VCaP (cell line): ENCODE measurements around the gene TLL1.

Experiments
- H3K27ac ChIP-seq: fragments of 450-650 bp; 2 replicates; pipeline ENCODE4 v1.5.1; 2017
- CTCF ChIP-seq: fragments of 450-650 bp; conservative IDR thresholded peaks from 2 replicates; pipeline ENCODE4 v1.5.1; 2017; ENCODE audit warnings: mild to moderate bottlenecking, moderate library complexity

The TLL1 gene

GRCh38 chr4:165994701-165995100 is 121.7 kb downstream of the TLL1 start:
- no peak for TF ChIP-seq CTCF

GRCh38 chr4:166003811-166004210 is 130.8 kb downstream of the TLL1 start:
- no peak for TF ChIP-seq CTCF
- H3K27ac ChIP-seq: no peak overlapping the region

More at GRCh38 chr4:165994701-165995100, 121.7 kb downstream of the TLL1 start:
- H3K27ac ChIP-seq: no peak overlapping the region

GRCh38 chr4:166006217-166006616 is 133.2 kb downstream of the TLL1 start:
- no peak overlapping the region for H3K27ac ChIP-seq
- TF ChIP-seq CTCF: no peak

- no peak for TF ChIP-seq CTCF
- H3K27ac ChIP-seq: no peak overlapping the region
These were observed 135.5 kb downstream of the TLL1 start for GRCh38 chr4:166008510-166008909.

- no peak for TF ChIP-seq CTCF
- H3K27ac ChIP-seq: no peak overlapping the region
These were observed 139.3 kb downstream of the TLL1 start for GRCh38 chr4:166012129-166013030.

GRCh38 chr4:166014411-166014810 is 141.4 kb downstream of the TLL1 start:
- H3K27ac ChIP-seq: no peak overlapping the region
- TF ChIP-seq CTCF: no peak

- TF ChIP-seq CTCF: no peak
- H3K27ac ChIP-seq: no peak overlapping the region
These were observed 144.8 kb downstream of the TLL1 start for GRCh38 chr4:166017804-166018203.
